ENCODE results near the gene LMNA.

DNA sequence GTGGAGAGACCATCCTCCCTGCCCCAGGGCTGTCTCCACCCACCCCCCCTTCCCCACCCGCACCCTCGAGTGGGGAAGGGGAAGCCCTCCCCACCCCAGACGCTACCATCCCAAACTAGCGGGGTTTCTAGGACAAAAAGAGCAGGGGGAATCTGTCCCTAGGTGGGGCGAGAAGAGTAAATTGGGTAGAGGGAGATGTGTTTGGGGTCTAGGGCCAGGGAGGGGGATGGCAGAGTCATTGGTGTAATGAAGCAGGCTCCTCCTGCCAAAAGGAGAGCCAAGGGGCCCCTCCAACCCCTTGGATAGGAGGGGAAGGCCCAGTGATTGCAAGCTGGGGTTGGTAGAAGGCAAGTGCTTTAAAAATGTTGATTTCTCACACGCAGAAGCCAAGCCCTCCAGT is 42.3 kb upstream of the LMNA start:
- no peak for TF ChIP-seq CTCF (IDR thresholded peaks at IDR 0.05)
- TF ChIP-seq POLR2AphosphoS5 (IDR thresholded peaks at IDR 0.05) = no peak
